PC-3 (cell line): ENCODE measurements around the gene PPP6C. TPM values are rescaled to one million over a fixed set of nuclear protein-coding genes. Genes with fewer than 3 reads are reported as not detected.

ENCODE experiments used
- ATAC-seq: fragments of 200-7000 bp; cut with Tn5 transposase; 2 replicates; pipeline ENCODE4 v1.9.1; 2020; ENCODE audit warnings: mild to moderate bottlenecking, moderate library complexity
- Bru-seq: library from RNA; stranded (reverse); fragments of 400-500 nt; gene quantifications from one replicate; lab custom pipeline; 2021; lab: Mats Ljungman, UMichigan
- BruChase-seq, 2 experiments: library from RNA; stranded (reverse); fragments of 400-500 nt; gene quantifications; one replicate each; lab custom pipeline; 2021; lab: Mats Ljungman, UMichigan
- BruUV-seq: library from RNA; stranded (reverse); fragments of 400-500 nt; replicated peaks from 2 replicates; lab custom pipeline; 2021; lab: Mats Ljungman, UMichigan
- CTCF ChIA-PET: fragments of 300-600 bp; sonication (Branson Sonifier 250); formaldehyde crosslinking; loops from one replicate; lab custom pipeline; 2022; ENCODE audit warnings: antibody characterized with exemption; lab: Charles Lee
- POLR2A ChIA-PET: fragments of 300-600 bp; sonication (Branson Sonifier 250); formaldehyde crosslinking; loops from one replicate; lab custom pipeline; 2022; ENCODE audit warnings: antibody characterized with exemption; ENCODE audit not compliant: unreplicated experiment; lab: Charles Lee
- DNase-seq: peaks from one replicate; pipeline ENCODE4 v3.0.0-alpha.2; 2015
- H2AFZ ChIP-seq: fragments of 300-600 bp; sonication (generic); 2 replicates; pipeline ENCODE4 v1.6.0; 2016; ENCODE audit warnings: antibody characterized with exemption, low read length
- H3F3A ChIP-seq: fragments of 300-600 bp; sonication (generic); one replicate; pipeline ENCODE4 v1.6.0; 2017; ENCODE audit warnings: antibody characterized with exemption, low read length, control low read depth, mild to moderate bottlenecking; ENCODE audit not compliant: unreplicated experiment
- H3K27ac ChIP-seq: fragments of 300-600 bp; sonication (generic); 2 replicates; pipeline ENCODE4 v1.5.1; 2016; ENCODE audit warnings: mild to moderate bottlenecking, low read length
- H3K27me3 ChIP-seq: fragments of 300-600 bp; sonication (generic); 2 replicates; pipeline ENCODE4 v1.6.1; 2016; ENCODE audit warnings: low read length, mixed read lengths
- H3K36me3 ChIP-seq: fragments of 300-600 bp; sonication (generic); 2 replicates; pipeline ENCODE4 v1.6.1; 2016; ENCODE audit warnings: low read depth, mixed run types, low read length, mixed read lengths
- H3K4me1 ChIP-seq: fragments of 300-600 bp; sonication (generic); 2 replicates; pipeline ENCODE4 v1.5.1; 2016; ENCODE audit warnings: low read length; ENCODE audit not compliant: insufficient read depth
- H3K4me2 ChIP-seq: fragments of 300-600 bp; sonication (generic); 2 replicates; pipeline ENCODE4 v1.6.0; 2016; ENCODE audit warnings: low read length
- H3K4me3 ChIP-seq: fragments of 300-600 bp; sonication (generic); 2 replicates; pipeline ENCODE4 v1.5.1; 2016; ENCODE audit warnings: mild to moderate bottlenecking, low read length, mixed read lengths
- H3K79me2 ChIP-seq: fragments of 300-600 bp; sonication (generic); 2 replicates; pipeline ENCODE4 v1.6.1; 2017; ENCODE audit warnings: low read length, mixed read lengths
- H3K9ac ChIP-seq: fragments of 300-600 bp; sonication (generic); 2 replicates; pipeline ENCODE4 v1.6.0; 2016; ENCODE audit warnings: mild to moderate bottlenecking, low read length
- H3K9me2 ChIP-seq: fragments of 300-600 bp; sonication (generic); replicated peaks from 2 replicates; pipeline ENCODE4 v1.6.1; 2016; ENCODE audit warnings: mixed run types, low read length, mixed read lengths
- H3K9me3 ChIP-seq: fragments of 300-600 bp; sonication (generic); 2 replicates; pipeline ENCODE4 v1.6.1; 2016; ENCODE audit warnings: low read length, mixed read lengths
- H4K20me1 ChIP-seq: fragments of 300-600 bp; sonication (generic); 2 replicates; pipeline ENCODE4 v1.6.1; 2016; ENCODE audit warnings: low read length, mixed read lengths
- CTCF ChIP-seq: fragments of 300-600 bp; sonication (generic); conservative IDR thresholded peaks from 2 replicates; pipeline ENCODE4 v1.5.1; 2017; ENCODE audit warnings: antibody characterized with exemption, low read depth, mild to moderate bottlenecking, low read length
- EZH2 ChIP-seq: fragments of 300-600 bp; sonication (generic); IDR thresholded peaks from one replicate; pipeline ENCODE4 v1.6.1; 2017; ENCODE audit warnings: antibody characterized with exemption, mild to moderate bottlenecking, low read length; ENCODE audit not compliant: unreplicated experiment
- EZH2phosphoT487 ChIP-seq: fragments of 300-600 bp; sonication (generic); IDR thresholded peaks from 2 replicates; pipeline ENCODE4 v1.6.1; 2018; ENCODE audit warnings: mild to moderate bottlenecking, antibody characterized with exemption, low read length, borderline replicate concordance
- intact Hi-C: fragments of 100-400 bp; cut with micrococcal nuclease; formaldehyde crosslinking; loops from 2 replicates; pipeline ENCODE4 v1.9.0; 2023
- long read RNA-seq: library from polyadenylated mRNA; unstranded; transcript quantifications from one replicate; pipeline ENCODE4 v2.0.0, GENCODE V29; 2021; ENCODE audit not compliant: unreplicated experiment
- total RNA-seq: library from RNA; depleted of rRNA; stranded (reverse); fragments of >200 nt; gene quantifications from 2 replicates; pipeline ENCODE4 v1.2.3, GENCODE V29; 2014; rRNA removed

The PPP6C gene
- total RNA-seq (10.8 and 16.4 TPM in 2 replicates), Bru-seq, nascent RNA (percentile 70 among the genes with signal in this experiment), BruChase-seq, experiment 1, labeled RNA remaining after a 6-hour chase (percentile 84 among the genes with signal in this experiment), BruChase-seq, experiment 2, labeled RNA remaining after a 2-hour chase (percentile 77 among the genes with signal in this experiment)
- long read RNA-seq, full-length matches to known transcripts: 41 of 46 reads
- long read RNA-seq, partial matches to known transcripts: 3 of 46 reads
- long read RNA-seq, other reads (novel, unspliced or antisense): 2 of 46 reads

GRCh38 chr9:125189361-125190289 lies at the start of gene PPP6C:
PPP6C (minus strand) TSS chr9:125189803; CDS start chr9:125189718, 85 bp downstream.
- Histone ChIP-seq H3K27ac (peak within 1 kb of the TSS; percentile 55), H3F3A (no peaks in the 10 kb centered on the region), H3K27me3 (no peaks in the 10 kb centered on the region), H3K4me3 (peak within 1 kb of the TSS; percentile 99), H4K20me1 (no peaks in the 10 kb centered on the region), H3K4me2 (peak within 1 kb of the TSS; percentile 84), H3K79me2 (peaks cover 57% of the 10 kb centered on the region), H3K9me2 (no peaks in the 10 kb centered on the region), H3K36me3 (no peaks in the 10 kb centered on the region), H3K9ac (peak within 1 kb of the TSS; percentile 98), H2AFZ (peak within 1 kb of the TSS; percentile 88), H3K4me1 (no peaks in the 10 kb centered on the region), H3K9me3 (no peaks in the 10 kb centered on the region)
- intact Hi-C loops: no loop called here
- CTCF ChIA-PET: no interaction called here
- ATAC-seq: peak; percentile 95
- TF ChIP-seq EZH2phosphoT487 (no peak), CTCF (peak; percentile 53)
- TSS peak; percentile 92 for BruUV-seq
- DNase-seq: peak; percentile 84
- POLR2A ChIA-PET: no interaction called here

GRCh38 chr9:125238915-125239446 lies 49.4 kb upstream of the PPP6C start:
- H3K36me3 ChIP-seq: peaks cover 55% of the 10 kb centered on the region
- intact Hi-C loops: no loop called here
- peak overlapping the region; percentile 99; the same call in 1 of the 2 replicates for H3K9ac ChIP-seq
- H3K4me2 ChIP-seq: peak overlapping the region; percentile 89
- H3F3A ChIP-seq: peaks cover 18% of the 10 kb centered on the region
- no peaks in the 10 kb centered on the region for H3K27me3 ChIP-seq
- H2AFZ ChIP-seq: no peak overlapping the region
- ATAC-seq: no peak
- no TSS peak for BruUV-seq
- no peak overlapping the region for H3K27ac ChIP-seq
- H3K4me3 ChIP-seq: peak overlapping the region; percentile 93
- TF ChIP-seq CTCF (no peak), EZH2 (no peak), EZH2phosphoT487 (no peak)
- H4K20me1 ChIP-seq: peaks cover 64% of the 10 kb centered on the region
- CTCF ChIA-PET: no interaction called here
- H3K9me3 ChIP-seq: no peaks in the 10 kb centered on the region
- DNase-seq: no peak
- POLR2A ChIA-PET: no interaction called here
- H3K79me2 ChIP-seq: peaks cover 67% of the 10 kb centered on the region
- no peaks in the 10 kb centered on the region for H3K9me2 ChIP-seq
- H3K4me1 ChIP-seq: peaks cover 50% of the 10 kb centered on the region
